Liver (tissue), 3 donors: ENCODE results near the gene COL21A1.

Experiments used
- GABPA ChIP-seq, 2 donors: IDR thresholded peaks in 1 of 2; conservative IDR thresholded peaks in 1 of 2; 2 replicates each; pipeline ENCODE4 v1.6.1; 2016; ENCODE audit warnings: antibody characterized with exemption in 2 of 2, mild to moderate bottlenecking in 1 of 2, moderate library complexity in 1 of 2
- JUND ChIP-seq, 2 donors: IDR thresholded peaks; 2 replicates each; pipeline ENCODE4 v1.6.1; 2016; ENCODE audit warnings: antibody characterized with exemption in 2 of 2
- MAX ChIP-seq: IDR thresholded peaks from 2 replicates; pipeline ENCODE4 v1.6.1; 2016; ENCODE audit warnings: antibody characterized with exemption
- RAD21 ChIP-seq, 2 donors: IDR thresholded peaks; 2 replicates each; pipeline ENCODE4 v1.6.1; 2016; ENCODE audit warnings: antibody characterized with exemption in 2 of 2, mild to moderate bottlenecking in 2 of 2
- REST ChIP-seq: IDR thresholded peaks from 2 replicates; pipeline ENCODE4 v1.6.1; 2016; ENCODE audit warnings: antibody characterized with exemption, mild to moderate bottlenecking
- RXRA ChIP-seq, 2 donors: IDR thresholded peaks; 2 replicates each; pipeline ENCODE4 v1.6.1; 2017 to 2018; ENCODE audit warnings: antibody characterized with exemption in 2 of 2, mild to moderate bottlenecking in 1 of 2
- SP1 ChIP-seq: IDR thresholded peaks from 2 replicates; pipeline ENCODE4 v1.6.1; 2018; ENCODE audit warnings: antibody characterized with exemption, mild to moderate bottlenecking
- ZBTB33 ChIP-seq: IDR thresholded peaks from 2 replicates; pipeline ENCODE4 v1.6.1; 2016; ENCODE audit warnings: antibody characterized with exemption
- TF ChIP-seq, protein P1 (sequence below): fragments of 150-350 bp; IDR thresholded peaks from 2 replicates; pipeline ENCODE4 v1.5.1; 2017; ENCODE audit warnings: improper control_type of control experiment, low read depth, low read length; ENCODE audit not compliant: missing input control
- TF ChIP-seq, protein P2 (sequence below): IDR thresholded peaks from 2 replicates; pipeline ENCODE4 v1.6.1; 2016; ENCODE audit warnings: antibody characterized with exemption
- donor health status: healthy.
- donor health status: healthy.

- no peak for TF ChIP-seq RXRA (IDR thresholded peaks at IDR 0.05)
- TF ChIP-seq, protein P1, sequence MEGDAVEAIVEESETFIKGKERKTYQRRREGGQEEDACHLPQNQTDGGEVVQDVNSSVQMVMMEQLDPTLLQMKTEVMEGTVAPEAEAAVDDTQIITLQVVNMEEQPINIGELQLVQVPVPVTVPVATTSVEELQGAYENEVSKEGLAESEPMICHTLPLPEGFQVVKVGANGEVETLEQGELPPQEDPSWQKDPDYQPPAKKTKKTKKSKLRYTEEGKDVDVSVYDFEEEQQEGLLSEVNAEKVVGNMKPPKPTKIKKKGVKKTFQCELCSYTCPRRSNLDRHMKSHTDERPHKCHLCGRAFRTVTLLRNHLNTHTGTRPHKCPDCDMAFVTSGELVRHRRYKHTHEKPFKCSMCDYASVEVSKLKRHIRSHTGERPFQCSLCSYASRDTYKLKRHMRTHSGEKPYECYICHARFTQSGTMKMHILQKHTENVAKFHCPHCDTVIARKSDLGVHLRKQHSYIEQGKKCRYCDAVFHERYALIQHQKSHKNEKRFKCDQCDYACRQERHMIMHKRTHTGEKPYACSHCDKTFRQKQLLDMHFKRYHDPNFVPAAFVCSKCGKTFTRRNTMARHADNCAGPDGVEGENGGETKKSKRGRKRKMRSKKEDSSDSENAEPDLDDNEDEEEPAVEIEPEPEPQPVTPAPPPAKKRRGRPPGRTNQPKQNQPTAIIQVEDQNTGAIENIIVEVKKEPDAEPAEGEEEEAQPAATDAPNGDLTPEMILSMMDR: no peak
- TF ChIP-seq REST: no peak
- TF ChIP-seq MAX: no peak
- no peak for TF ChIP-seq SP1
- TF ChIP-seq ZBTB33: no peak
- TF ChIP-seq GABPA (IDR thresholded peaks at IDR 0.05 in 1 of 2, conservative IDR thresholded peaks at IDR 0.05 in 1 of 2): no peak
- no peak for TF ChIP-seq JUND (IDR thresholded peaks at IDR 0.05)
- no peak for TF ChIP-seq RAD21 (IDR thresholded peaks at IDR 0.05)
- TF ChIP-seq, protein P2, sequence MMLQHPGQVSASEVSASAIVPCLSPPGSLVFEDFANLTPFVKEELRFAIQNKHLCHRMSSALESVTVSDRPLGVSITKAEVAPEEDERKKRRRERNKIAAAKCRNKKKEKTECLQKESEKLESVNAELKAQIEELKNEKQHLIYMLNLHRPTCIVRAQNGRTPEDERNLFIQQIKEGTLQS: no peak
These were observed 203.6 kb downstream of the COL21A1 start for GRCh38 chr6:56043761-56044160.
